ENCODE data around the gene PRKAR1B. TPM values are rescaled to one million over a fixed set of nuclear protein-coding genes. Genes with fewer than 3 reads are reported as not detected.

Gene PRKAR1B
- total RNA-seq, 2 experiments from 2014 or later = 22.5 to 41.6 TPM

- CTCF ChIA-PET (ENCODE audit: unreplicated experiment) = no interaction called here
- Histone ChIP-seq H3K4me3 (ENCODE audit: low read depth, low read length, poor library complexity, severe bottlenecking) (no peak overlapping the region), H3K9me3 (ENCODE audit: low read length) (0 out of 2 replicates have a peak, but pooled peaks cover 3% of the 10 kb centered on the region), H2AFZ (ENCODE audit: low read length) (no peak overlapping the region), H3K79me2 (ENCODE audit: insufficient read depth, low read depth, low read length) (no peaks in the 10 kb centered on the region), H3K4me1 (ENCODE audit: insufficient read depth, low read length, poor library complexity, severe bottlenecking) (no peaks in the 10 kb centered on the region), H4K20me1 (ENCODE audit: insufficient read depth, low read length) (no peaks in the 10 kb centered on the region), H3K9me2 (ENCODE audit: insufficient read depth, low read length) (no peaks in the 10 kb centered on the region), H3K4me2 (ENCODE audit: low read length) (no peak overlapping the region), H3K36me3 (ENCODE audit: insufficient read depth, low read length) (peaks cover 16% of the 10 kb centered on the region), H3K27ac (ENCODE audit: low read depth, low read length, poor library complexity, severe bottlenecking) (no peak overlapping the region)
- intact Hi-C loops (cut with micrococcal nuclease; ENCODE audit: unreplicated experiment) = no loop called here
- DNase-seq (ENCODE audit: low spot score) = no peak
- no TSS peak for BruUV-seq (replicated peaks)
- POLR2A ChIA-PET = no interaction called here
- TF ChIP-seq CTCF (conservative IDR thresholded peaks at IDR 0.05; ENCODE audit: low read length) = no peak
- TF ChIP-seq EZH2phosphoT487 (IDR thresholded peaks at IDR 0.05; ENCODE audit: borderline replicate concordance, low read depth, low read length) = no peak
Observed at GRCh38 chr7:651032-651728, 75.9 kb downstream of the PRKAR1B start.

DNA sequence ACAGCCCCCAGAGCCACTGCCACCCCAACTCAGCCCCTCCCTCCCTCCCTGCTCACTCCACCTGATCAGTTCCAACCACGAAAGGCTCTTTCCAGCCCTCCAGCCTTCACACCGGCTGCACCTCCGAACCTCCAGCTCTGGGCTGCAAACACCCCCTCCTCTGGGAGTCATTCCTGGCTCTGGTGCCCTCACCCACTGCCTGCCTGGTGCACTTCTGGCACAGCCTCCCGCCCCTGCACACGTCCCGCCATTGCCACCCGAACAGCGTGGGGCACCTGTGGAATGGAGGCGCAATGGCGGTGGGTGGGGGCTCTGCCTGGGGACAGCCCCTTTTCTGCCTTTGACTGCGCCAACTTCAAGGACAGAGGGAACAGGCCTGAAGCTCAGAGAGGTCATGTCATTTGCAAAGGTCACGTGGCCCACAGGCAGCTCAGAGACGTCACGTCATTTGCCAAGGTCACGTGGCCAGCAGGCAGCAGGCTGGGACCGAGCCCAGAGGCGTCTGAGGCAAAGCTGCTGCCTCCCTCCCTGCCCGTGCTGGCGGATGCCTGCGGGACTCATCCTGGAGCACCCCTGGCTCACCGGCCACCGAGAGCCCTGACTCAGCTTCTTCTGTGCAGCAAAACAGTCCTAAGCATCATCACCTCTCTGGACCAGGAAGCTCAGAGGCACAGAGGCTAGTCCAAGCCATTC is 76.6 kb downstream of the PRKAR1B start:
- no TSS peak for BruUV-seq (replicated peaks)
- no peaks in the 10 kb centered on the region for H3K4me1 ChIP-seq (ENCODE audit: insufficient read depth, low read length, poor library complexity, severe bottlenecking)
- ChIA-PET POLR2A (no interaction called here), CTCF (ENCODE audit: unreplicated experiment) (no interaction called here)
- no peak overlapping the region for H3K27ac ChIP-seq (ENCODE audit: low read depth, low read length, poor library complexity, severe bottlenecking)
- TF ChIP-seq CTCF (conservative IDR thresholded peaks at IDR 0.05; ENCODE audit: low read length) (no peak), EZH2phosphoT487 (IDR thresholded peaks at IDR 0.05; ENCODE audit: borderline replicate concordance, low read depth, low read length) (no peak)
- no peak overlapping the region for H2AFZ ChIP-seq (ENCODE audit: low read length)
- intact Hi-C loops (cut with micrococcal nuclease; ENCODE audit: unreplicated experiment) = no loop called here
- no peaks in the 10 kb centered on the region for H3K9me3 ChIP-seq (ENCODE audit: low read length)
- no peak overlapping the region for H3K4me2 ChIP-seq (ENCODE audit: low read length)
- H4K20me1 ChIP-seq (ENCODE audit: insufficient read depth, low read length) = no peaks in the 10 kb centered on the region
- no peaks in the 10 kb centered on the region for H3K9me2 ChIP-seq (ENCODE audit: insufficient read depth, low read length)
- no peak for DNase-seq (ENCODE audit: low spot score)
- no peak overlapping the region for H3K4me3 ChIP-seq (ENCODE audit: low read depth, low read length, poor library complexity, severe bottlenecking)
- H3K79me2 ChIP-seq (ENCODE audit: insufficient read depth, low read depth, low read length) = no peaks in the 10 kb centered on the region
- peaks cover 9% of the 10 kb centered on the region for H3K36me3 ChIP-seq (ENCODE audit: insufficient read depth, low read length)

GRCh38 chr7:646951-647350 is 80.1 kb downstream of the PRKAR1B start:
- Histone ChIP-seq H3K36me3 (ENCODE audit: insufficient read depth, low read length) (peaks cover 6% of the 10 kb centered on the region; the same call in 1 of the 2 replicates), H4K20me1 (ENCODE audit: insufficient read depth, low read length) (no peaks in the 10 kb centered on the region), H3K9me2 (ENCODE audit: insufficient read depth, low read length) (no peaks in the 10 kb centered on the region), H3K9me3 (ENCODE audit: low read length) (no peaks in the 10 kb centered on the region), H3K4me2 (ENCODE audit: low read length) (no peak overlapping the region), H3K4me1 (ENCODE audit: insufficient read depth, low read length, poor library complexity, severe bottlenecking) (no peaks in the 10 kb centered on the region), H3K79me2 (ENCODE audit: insufficient read depth, low read depth, low read length) (no peaks in the 10 kb centered on the region), H3K27ac (ENCODE audit: low read depth, low read length, poor library complexity, severe bottlenecking) (no peak overlapping the region), H2AFZ (ENCODE audit: low read length) (no peak overlapping the region), H3K4me3 (ENCODE audit: low read depth, low read length, poor library complexity, severe bottlenecking) (no peak overlapping the region)
- ChIA-PET CTCF (ENCODE audit: unreplicated experiment) (no interaction called here), POLR2A (no interaction called here)
- BruUV-seq (replicated peaks) = no TSS peak
- DNase-seq (ENCODE audit: low spot score) = no peak
- intact Hi-C loops (cut with micrococcal nuclease; ENCODE audit: unreplicated experiment) = no loop called here
- no peak for TF ChIP-seq CTCF (conservative IDR thresholded peaks at IDR 0.05; ENCODE audit: low read length)
